Renal cortex interstitium (tissue), 11 donors: ENCODE data around the gene IRAK1BP1. TPM values are rescaled to one million over a fixed set of nuclear protein-coding genes. Genes with fewer than 3 reads are reported as not detected.
A peak's percentile ranks its signal among the peaks of the same experiment; 100 is the strongest.
"Not testable (repeated sequence)": the region's sequence is repeated elsewhere in the genome, so short reads cannot be mapped to it uniquely, and the experiment has no call there.

Experiments
- DNase-seq, 11 donors: peaks; one replicate each; pipeline ENCODE4 v3.0.0-alpha.2; 2013; ENCODE audit warnings: low read depth in 9 of 11, low spot score in 4 of 11; ENCODE audit errors: extremely low read depth in 1 of 11
- polyA plus RNA-seq, 3 donors: library from polyadenylated mRNA; unstranded; fragments of 120-200 nt; gene quantifications; one replicate each; pipeline ENCODE4 v1.2.1, GENCODE V29; 2013; ENCODE audit not compliant: insufficient read length in 3 of 3

IRAK1BP1 gene
- polyA plus RNA-seq, 3 donors, result 8.9 to 16.3 (median 14.6) TPM

GRCh38 chr6:78863576-78863975, 3.8 kb upstream of the IRAK1BP1 start:
- no peak for DNase-seq

- DNase-seq, result no peak
Measured at GRCh38 chr6:78864957-78865356, 2.4 kb upstream of the IRAK1BP1 start.

GRCh38 chr6:78867020-78867369, 356 bp upstream of the IRAK1BP1 start:
- no peak for DNase-seq

GRCh38 chr6:78868116-78868515, 765 bp downstream of the IRAK1BP1 start:
- DNase-seq, result peak in 2 of 11 donors; percentile 9 to 12

GRCh38 chr6:78875505-78875904, 8.2 kb downstream of the IRAK1BP1 start:
- DNase-seq, result no peak

- no peak for DNase-seq
Measured at GRCh38 chr6:78883651-78884050, 16.3 kb downstream of the IRAK1BP1 start.

- DNase-seq, result not testable (repeated sequence)
Measured at GRCh38 chr6:78889901-78890300, 22.6 kb downstream of the IRAK1BP1 start.

- no peak for DNase-seq
Measured at GRCh38 chr6:78896227-78896626, 28.9 kb downstream of the IRAK1BP1 start.

GRCh38 chr6:78908621-78909020, 41.3 kb downstream of the IRAK1BP1 start:
- no peak for DNase-seq

- DNase-seq, result peak in 1 of 11 donors; percentile 5
Measured at GRCh38 chr6:78909391-78909790, 42.0 kb downstream of the IRAK1BP1 start.

GRCh38 chr6:78910010-78910409, 42.7 kb downstream of the IRAK1BP1 start:
- no peak for DNase-seq

GRCh38 chr6:78910591-78911171, 43.3 kb downstream of the IRAK1BP1 start:
- DNase-seq, result no peak

- DNase-seq, result no peak
Measured at GRCh38 chr6:78911218-78911940, 44.0 kb downstream of the IRAK1BP1 start.

GRCh38 chr6:78916411-78916810, 49.1 kb downstream of the IRAK1BP1 start:
- DNase-seq, result no peak

- DNase-seq, result no peak
Measured at GRCh38 chr6:78917788-78918187, 50.4 kb downstream of the IRAK1BP1 start.

- not testable (repeated sequence) for DNase-seq
Measured at GRCh38 chr6:78921168-78921567, 53.8 kb downstream of the IRAK1BP1 start.

GRCh38 chr6:78925317-78925716, 58.0 kb downstream of the IRAK1BP1 start:
- no peak for DNase-seq

GRCh38 chr6:78935553-78935952, 68.2 kb downstream of the IRAK1BP1 start:
- DNase-seq, result no peak

- no peak for DNase-seq
Measured at GRCh38 chr6:78936515-78936914, 69.2 kb downstream of the IRAK1BP1 start.

- no peak for DNase-seq
Measured at GRCh38 chr6:78942446-78942845, 75.1 kb downstream of the IRAK1BP1 start.

- DNase-seq, result no peak
Measured at GRCh38 chr6:78947529-78947928, 80.2 kb downstream of the IRAK1BP1 start.
